Measurements from ENCODE around the gene TTC31.

The TTC31 gene

DNA sequence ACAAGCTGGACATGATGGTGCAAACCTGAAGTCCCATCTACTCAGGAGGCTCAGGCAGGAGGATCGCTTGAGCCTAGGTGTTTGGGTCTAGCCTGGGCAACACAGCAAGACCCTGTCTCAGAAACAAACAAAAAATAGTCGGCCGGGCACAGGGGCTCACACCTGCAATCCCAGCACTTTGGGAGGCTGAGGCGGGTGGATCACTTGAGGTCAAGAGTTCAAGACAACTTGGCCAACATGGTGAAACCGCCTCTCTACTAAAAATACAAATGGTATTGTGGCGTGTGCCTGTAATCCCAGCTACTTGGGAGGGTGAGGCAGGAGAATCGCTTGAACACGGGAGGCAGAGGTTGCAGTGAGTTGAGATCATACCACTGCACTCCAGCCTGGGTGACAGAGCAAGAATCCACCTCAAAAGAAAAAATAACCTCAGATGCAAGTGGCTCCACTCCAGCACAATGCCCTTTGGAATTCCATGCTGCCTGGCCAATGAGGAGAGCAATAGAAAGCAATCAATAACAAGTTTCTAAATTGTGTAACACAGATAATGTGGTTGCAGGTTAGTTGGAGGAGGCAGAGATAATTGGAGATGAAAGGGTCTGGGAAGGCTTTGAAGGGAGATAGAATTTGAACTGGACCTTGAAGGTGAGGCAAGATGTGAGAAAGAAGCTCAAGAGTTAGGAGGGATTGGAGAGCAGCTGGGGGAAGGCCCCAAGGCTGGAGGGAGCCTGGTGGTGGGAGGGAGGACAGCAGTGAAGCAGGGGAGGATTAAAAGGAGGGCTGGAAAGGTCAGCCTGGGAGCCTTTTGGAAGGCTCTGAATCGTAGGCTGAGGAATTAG lies 6.0 kb downstream of the TTC31 start:
- no peak for DNase-seq

DNA sequence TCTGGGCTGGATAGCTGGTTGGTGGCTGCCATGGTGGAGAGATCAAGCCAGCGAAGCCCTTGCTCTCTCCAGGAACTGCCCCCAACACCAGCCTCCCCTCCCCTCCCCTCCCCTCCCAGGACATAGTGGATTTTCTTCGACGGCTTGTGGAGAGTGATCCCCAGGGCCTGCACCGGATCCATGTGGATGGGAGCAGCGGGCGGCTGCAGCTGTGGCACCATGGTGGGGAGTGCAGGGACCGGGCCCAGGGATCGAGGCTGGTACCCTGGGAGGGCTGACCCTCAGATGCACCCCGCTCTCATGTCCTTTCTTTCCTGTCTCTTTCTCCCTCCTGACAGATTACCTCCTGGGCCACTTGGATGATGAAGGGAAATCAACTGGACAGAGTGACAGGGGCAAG lies 7.0 kb downstream of the TTC31 start:
- no peak for DNase-seq

DNA sequence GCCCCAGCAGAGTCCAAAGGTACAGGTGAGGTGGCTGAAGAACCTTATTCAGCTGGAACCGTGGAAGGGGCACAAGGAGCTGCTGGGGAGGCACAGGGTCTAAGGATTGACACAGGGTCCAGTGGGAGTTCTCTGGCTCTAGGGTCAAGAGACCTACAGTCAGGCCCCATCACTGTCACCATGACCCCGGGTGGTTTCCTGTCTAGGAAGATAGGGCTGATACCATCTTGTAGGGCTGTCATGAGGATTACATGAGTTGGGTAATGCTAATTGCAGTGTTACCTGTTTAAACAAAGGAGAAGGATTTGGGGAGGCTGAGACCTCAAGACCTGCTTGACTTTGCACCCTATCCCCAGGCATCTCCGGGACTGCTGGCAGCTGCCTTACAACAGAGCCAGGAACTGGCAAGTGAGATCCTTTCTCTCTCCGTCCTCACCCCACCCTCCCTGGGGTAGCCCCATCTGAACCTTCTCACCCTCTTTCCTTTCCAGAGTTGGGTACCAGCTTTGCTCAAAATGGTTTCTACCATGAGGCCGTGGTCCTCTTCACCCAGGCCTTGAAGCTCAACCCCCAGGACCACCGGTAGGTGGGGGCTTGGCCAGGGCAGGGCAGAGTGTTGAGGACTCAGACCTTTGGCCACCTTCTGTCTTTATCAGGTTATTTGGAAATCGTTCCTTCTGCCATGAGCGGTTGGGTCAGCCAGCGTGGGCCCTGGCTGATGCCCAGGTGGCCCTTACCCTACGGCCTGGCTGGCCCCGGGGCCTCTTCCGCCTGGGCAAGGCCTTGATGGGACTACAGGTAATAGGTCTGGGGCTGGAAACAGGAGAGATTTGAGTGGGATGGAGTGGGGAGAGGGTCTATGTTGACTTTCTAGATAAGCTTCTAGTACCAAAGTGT lies 9.0 kb downstream of the TTC31 start:
- DNase-seq = no peak

DNA sequence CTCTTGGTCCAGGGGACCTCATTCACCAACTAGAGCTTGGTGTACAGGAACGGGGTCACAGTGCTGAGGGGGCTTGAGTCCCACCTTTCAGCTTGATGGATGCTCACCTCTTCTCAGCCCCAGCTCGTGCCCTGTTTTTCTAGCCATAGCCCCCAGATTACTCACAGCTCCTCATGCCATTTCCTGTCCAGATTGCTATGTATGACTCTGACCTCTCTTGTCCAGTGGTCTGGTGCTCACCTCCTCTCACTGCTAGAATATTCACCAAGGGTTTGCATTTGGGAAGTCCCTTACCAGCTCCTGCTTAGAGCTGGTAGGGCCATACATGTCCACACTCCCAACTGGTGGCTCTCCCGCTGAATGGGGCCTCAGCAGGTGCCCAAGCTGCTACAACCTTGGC lies 10.7 kb downstream of the TTC31 start:
- DNase-seq = no peak

DNA sequence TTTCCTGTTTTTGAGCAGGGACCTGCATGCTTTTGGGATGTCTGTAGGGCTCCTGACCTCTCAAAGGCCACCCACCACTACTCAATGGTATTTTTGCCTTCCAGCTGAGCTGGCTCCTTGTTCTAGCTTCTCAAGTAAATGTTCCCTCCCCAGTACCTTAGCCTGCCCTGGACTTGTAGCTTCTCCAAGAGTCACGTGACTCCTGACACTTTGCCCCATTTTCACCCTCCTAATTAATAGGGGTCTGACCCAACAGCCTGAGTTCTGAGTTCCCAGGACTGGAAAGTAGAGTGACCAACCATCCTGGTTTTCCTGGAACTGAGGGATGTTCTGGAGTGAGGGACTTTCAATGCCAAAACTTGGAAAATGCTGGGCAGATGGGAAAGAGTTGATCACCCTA lies 12.6 kb downstream of the TTC31 start:
- DNase-seq = no peak

DNA sequence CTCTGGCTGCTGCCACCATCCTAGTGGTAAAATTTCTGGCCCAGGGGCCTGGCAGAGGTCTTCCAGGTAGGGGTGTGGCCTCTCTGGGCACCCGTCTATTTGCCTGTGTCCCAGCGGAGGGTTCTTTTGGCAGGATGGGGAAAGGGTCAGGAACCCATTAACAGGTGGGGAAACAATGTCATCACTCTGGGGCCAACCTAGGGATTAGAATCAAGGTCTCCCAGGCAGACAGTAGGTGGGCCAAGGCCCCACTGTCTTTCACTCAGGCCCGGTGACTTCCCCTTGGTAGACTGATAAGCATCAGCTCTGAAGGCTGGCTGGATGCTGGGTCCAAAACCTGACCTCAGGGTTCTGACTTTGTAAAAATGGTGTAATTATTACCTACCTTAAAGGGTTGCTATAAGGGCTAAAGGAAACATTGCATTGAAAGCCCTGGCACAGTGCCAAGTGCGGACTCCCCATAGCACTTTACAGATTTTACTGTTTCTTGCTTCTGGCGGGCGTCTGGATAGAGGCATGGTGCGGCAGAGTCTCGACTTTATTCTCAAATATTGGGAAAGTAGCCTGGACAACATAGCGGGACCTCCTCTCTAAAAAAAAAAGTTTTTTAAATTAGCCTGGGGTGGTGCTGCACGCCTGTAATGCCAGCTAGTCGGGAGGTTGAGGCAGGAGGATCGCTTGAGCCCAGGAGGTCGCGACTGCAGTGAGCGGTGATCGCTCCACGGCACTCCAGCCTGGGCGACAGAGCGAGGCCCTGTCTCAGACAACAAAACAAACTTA lies 14.3 kb downstream of the TTC31 start:
- no peak for DNase-seq

DNA sequence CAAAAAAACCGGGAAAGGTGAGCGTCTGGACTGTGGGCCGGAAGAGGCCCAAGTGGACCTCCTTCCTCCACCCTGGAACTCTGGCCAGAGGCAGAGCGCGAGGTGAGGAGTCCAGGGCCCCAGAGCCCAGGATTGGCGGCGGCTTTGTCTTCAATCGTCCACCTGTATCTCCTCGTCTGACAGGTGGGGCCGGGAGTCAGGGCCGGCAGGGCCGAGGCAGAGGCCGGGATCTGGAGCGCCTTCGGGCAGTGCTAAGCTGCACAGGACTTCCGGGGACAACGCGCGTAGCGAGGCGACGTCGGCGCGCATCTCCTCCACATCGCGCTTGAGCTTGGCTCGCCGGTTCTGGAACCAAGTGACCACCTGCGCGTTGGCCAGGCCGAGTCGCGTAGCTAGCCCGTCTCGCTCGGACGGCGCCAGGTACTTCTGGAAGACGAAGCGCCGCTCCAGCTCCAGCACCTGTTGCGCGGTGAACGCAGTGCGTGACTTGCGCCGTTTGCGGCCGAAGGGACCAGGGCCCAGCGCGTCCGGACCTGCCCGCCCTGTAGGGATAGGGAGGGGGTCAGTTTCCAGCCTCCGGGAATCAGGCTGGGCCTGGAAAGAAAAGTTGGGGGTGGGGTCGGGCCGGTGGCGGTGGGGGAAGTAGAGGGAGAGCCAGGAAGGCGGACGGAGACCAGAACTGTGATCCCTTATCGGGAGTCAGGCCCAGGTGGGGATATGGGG lies 15.1 kb downstream of the TTC31 start:
- DNase-seq = no peak

DNA sequence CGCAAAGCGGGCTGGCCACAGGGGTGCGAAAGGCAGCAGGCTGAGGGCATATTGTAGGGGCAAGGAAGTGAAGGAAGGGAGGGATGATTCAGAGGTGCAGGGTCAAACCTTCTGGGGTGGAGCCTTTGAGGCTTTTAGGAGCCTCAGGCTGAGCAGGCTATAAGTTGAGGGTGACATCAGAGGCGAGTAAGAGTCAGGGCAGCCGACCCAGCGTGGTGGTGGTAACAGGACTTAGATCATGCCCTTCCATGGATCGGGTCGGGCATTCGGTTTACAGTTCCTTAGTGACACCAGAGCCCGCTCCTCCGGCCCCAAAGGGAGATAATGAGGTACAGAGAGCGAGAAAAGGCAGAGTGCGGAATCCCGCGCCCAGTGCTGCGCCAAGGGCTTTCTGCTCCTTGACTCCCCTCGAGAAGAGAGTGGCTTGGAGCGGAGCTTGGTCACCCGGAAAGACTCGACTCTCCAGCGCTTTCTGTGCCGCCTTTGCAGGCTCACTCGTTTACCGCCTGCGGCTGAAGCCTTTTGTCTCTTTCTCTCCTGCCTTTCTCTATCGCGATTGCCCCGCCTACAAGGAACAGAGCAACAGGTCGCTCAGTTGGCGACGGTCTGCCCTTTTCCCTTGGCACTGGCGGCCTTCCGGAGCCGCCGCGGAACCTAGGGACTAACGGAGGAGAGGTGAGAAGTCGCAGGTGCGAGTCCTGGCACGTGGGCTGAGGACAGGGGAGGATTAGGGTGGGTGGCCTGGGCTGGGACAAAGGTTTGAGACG lies 15.8 kb downstream of the TTC31 start:
- DNase-seq = no peak

DNA sequence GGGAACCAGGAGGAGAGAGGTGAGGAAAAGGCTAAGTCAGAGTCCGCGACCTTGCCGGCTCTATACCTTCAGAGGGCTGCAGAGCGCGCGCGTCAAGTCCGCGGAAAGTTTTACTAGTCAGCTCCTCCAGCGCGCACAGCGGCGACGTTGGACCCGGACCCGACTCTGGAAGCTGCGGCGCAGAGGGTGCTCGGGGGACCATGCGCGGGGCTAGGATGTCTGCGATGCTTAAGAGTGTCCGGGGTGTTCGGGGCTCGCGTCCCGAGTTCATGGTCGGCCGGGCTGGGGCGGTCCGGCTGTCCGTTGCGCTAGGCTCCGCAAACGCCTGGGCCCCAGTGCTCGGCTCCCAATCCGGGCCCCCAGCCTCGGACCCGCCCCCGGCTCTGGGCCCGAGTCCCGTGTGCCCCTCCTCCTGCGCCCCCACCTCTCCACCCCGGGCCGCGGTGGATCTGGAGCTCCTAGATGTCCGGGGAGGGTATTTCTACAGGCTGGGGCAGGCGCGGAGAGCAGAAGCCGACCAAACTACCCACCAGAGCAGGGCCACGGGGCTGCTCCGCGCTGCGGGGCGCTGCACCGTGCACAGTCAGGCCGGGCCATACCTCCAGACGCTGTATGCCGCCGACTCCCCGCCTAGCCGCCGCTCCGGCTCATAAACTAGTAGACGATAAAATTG lies 16.5 kb downstream of the TTC31 start, which contains the start of gene LBX2:
LBX2 (minus strand) TSS at position 337 of the 673 bp plus-strand sequence; CDS start at position 271, 66 bp downstream.
- DNase-seq = no peak

DNA sequence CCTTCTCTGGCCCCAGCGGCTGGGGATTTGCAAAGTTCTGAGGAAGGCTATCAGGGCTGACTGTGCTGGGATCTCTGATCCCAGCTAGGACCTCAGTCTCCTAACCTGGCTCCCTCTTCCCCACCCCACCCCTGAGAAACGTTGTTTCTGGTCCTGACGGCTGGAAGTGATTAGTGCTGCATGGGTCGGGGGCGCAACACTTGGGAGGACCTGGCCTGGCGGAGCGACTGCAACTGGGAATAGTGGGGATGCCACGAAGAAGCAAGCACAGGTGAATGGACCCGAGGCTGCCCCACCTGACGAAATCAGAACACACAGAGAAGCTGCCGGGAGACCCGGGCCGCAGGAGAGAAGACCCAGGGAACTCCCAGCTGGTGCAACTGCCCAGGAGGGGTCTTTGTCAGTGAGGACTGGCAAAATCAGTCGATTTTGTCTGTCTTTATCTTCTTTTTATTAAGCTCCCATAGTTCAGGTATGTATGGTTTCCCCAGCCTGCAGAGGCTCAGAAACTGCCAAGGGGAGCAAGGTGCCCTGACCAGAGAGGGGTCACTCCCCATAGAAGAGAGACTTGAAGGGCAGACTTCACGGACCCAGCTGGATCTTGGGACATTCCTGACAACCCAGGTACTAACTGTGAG lies 17.2 kb downstream of the TTC31 start:
- no peak for DNase-seq

DNA sequence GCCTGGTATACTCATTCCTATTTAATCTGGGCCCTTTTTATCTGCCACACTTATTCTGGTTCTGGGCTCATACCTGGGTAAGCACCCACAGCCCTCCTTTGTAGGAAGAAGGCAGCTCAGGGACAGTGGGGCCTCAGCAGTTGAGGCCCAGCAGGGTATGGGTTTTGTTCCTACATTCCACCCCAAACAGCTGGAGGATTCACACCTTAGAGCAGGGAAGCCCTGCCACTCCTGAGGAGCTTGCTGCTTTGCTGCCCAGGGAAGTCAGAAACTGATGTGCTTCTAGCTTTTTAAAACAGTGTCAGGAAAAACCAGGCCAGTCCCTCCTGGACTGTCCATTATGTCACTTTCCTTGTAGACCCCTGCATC lies 17.7 kb downstream of the TTC31 start:
- DNase-seq = no peak

DNA sequence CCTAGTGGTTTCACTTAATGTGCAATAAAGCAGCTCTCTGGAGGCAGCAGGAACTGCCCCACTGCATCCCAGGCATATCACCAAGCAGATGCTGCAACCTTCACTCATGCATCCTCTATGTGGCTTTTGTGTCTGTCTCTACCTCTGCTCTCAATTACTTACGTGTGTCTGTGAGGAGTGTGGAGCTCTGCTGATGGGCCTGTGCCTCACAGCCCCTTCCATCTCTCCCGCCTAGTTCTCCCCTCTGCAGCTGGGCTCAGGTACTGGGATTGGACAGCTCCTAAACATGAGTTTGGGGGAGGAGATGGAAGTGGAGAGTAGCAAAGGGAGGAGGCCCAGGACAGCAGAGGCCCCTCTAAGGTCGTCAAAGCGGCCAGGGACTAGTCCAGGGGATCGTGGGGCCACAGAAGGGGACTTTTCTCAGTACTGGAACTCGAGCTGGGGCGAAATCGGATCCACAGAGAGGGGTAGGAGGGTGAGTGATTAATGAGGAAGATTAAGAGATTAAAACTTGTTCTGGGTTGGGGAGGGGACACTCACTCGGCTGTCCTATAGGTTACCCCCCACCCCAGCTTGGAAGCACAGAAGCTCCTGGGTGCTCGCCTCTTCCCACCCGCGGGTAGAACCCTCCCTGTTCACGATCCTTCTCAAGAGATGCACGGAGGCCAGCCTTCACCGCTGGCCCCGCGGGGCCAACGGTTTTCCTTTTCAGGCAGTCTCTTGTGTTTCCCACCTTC lies 18.6 kb downstream of the TTC31 start:
- DNase-seq = no peak

DNA sequence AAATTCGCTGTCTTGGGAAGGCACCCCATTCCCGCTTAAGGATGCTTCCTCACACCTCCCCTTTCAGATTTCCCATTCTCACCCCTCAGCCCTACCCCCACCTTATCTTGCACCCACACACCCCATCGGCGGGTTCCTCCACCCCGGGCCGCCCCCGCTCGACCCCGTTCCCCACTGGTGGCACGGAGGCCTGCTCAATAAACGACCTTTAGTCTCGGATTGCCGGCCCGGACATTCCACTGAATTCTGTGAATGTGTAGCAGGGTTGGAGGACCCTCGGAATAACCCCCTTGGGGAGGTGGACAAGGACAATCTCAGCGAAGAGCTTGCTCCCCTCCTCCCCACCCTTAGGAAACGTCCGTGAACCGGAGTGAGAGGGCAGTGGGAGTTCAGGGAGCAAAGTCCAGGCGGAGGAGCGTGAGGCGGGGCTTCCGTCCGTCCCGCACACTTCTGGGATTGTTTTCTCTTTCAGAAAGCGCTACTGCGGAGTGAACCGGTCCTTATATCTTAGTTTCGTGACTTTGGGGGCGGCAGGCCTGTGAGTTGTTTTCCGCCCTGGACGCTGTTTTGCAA lies 19.4 kb downstream of the TTC31 start:
- no peak for DNase-seq

DNA sequence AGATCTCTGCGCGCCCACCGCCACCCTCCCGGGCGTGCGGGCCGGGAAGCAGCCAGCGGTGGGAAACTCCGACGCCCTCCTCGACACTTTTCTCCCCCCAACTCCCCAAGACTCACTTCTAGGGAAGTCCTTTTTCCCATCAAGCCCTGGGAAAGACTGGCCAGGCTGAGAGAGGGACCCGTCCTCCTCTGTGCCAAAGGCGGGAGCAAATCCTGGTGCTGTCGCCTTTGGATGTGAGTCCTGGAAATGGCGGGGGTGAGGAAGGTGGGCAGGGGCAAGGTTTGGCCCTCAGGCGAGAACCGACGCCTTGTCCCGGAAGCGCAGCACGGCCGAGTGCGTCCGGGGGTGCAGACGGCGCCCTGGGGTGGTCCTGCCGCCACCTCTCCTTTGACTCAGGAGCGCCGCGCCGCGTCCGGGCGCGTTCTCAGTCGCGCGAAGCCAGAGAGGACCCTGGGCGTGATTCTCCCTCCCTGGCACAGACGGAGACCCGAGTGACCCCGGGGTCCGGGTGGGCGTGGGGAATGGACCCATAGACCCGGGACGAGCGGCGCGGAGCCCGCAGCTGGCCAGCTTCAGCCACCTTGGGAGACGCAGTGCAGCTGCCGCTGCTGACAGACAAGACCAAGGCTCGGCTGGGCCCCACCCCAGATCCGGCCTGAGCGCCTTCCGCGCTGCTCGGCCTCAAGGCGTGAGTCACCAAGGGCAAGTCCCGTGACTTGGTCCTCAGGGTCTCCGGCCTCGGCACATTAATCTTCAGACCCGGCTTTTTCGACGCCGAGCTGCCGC lies 20.0 kb downstream of the TTC31 start:
- no peak for DNase-seq

DNA sequence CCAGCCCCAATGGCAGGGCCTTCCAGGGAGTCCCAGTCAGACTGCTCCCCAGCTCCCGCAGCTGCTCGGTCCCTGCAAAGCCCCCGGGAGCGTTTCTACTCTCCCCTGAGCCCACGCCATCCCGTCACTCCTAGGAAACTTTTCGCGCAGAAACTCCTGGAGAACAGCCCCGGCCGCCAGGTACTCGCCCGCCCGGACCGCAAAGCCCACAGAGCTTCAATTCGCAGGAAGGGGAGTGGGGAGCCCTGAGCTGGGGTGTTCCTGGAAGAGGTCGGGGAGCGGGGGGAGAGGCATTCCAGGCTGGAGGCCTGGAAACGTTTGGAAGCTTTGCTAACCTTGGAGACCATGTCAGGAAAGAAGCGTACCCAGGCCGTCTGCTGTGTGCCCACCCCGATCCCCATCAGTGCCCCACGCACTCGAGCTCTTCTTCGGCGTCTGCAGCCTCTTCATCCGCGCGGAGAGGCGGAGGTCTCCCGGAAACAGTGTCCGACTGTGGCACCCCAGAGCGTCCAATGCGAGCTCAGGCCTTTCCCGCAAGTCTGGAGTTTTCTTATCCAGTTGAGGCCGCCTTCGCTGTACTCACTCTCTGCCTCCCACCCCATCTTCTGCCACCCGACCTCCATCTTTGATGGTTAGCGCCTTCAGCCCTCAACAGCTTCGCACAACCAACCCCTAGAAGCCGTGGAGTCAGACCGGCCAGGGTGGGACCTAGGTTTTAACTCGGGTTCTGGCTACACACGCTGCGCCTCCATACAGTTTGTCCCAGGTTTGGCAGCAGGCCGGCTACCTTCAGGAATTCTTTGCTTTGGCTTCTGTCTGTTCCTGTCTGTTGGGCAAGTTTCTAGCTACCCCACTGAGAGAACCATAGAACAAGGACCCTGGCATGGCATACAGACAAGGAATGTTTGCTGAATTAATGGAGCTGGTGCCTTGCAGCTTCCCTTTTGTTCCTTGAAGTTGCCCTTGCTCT lies 20.9 kb downstream of the TTC31 start:
- DNase-seq = no peak

DNA sequence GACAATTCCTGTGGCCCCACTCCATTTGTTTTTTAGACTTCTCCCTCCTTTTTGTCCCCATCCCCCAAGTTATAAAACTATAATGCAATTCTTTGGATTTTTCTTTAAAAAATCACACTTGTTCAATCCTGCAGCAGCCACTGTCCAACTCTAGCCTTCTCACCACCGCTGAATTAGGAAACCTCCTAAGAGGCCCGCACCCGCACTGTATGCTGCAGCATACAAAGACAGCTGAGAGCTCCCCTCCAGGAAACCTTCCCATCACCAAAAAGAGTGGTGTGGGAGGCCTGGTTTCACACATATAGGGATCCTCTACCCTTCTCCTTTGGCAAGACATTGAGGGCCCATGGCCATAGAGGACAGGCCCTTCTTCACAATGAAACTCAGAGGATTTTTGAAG lies 21.7 kb downstream of the TTC31 start:
- no peak for DNase-seq

Measured in NCI-H1694 treated with DMSO at 0.1 percent for 48 hours (cell line).